ENCODE measurements around the gene LHPP. TPM values are rescaled to one million over a fixed set of nuclear protein-coding genes. Genes with fewer than 3 reads are reported as not detected.

Gene LHPP
- total RNA-seq, 1 donor from 2014 or later, result 18.8 TPM

GRCh38 chr10:124532788-124533187 is 71.2 kb downstream of the LHPP start:
- H3K36me3 Mint-ChIP-seq (ENCODE audit: unreplicated experiment), result no peaks in the 10 kb centered on the region
- TF ChIP-seq CTCF (IDR thresholded peaks at IDR 0.05), result no peak
- no peaks in the 10 kb centered on the region for H3K9me3 Mint-ChIP-seq (ENCODE audit: unreplicated experiment)
- no peak overlapping the region for H3K4me3 Mint-ChIP-seq (ENCODE audit: unreplicated experiment)
- H3K27me3 Mint-ChIP-seq (ENCODE audit: unreplicated experiment), result no peaks in the 10 kb centered on the region
- H3K27ac Mint-ChIP-seq (ENCODE audit: unreplicated experiment), result no peak overlapping the region
- H3K4me1 Mint-ChIP-seq (ENCODE audit: unreplicated experiment), result peaks cover 6% of the 10 kb centered on the region
- no peak for DNase-seq (ENCODE audit: extremely low spot score, unreplicated experiment)

- no peak for TF ChIP-seq CTCF (IDR thresholded peaks at IDR 0.05)
- Mint-ChIP-seq H3K9me3 (ENCODE audit: unreplicated experiment) (no peaks in the 10 kb centered on the region), H3K4me1 (ENCODE audit: unreplicated experiment) (peaks cover 6% of the 10 kb centered on the region), H3K4me3 (ENCODE audit: unreplicated experiment) (no peak overlapping the region), H3K27ac (ENCODE audit: unreplicated experiment) (no peak overlapping the region), H3K36me3 (ENCODE audit: unreplicated experiment) (no peaks in the 10 kb centered on the region), H3K27me3 (ENCODE audit: unreplicated experiment) (no peaks in the 10 kb centered on the region)
- DNase-seq (ENCODE audit: extremely low spot score, unreplicated experiment), result no peak
Observed at GRCh38 chr10:124533266-124533665, 71.6 kb downstream of the LHPP start.

GRCh38 chr10:124534231-124534798 is 72.7 kb downstream of the LHPP start:
- no peak overlapping the region for H3K27ac Mint-ChIP-seq (ENCODE audit: unreplicated experiment)
- DNase-seq (ENCODE audit: extremely low spot score, unreplicated experiment), result no peak
- peaks cover 6% of the 10 kb centered on the region for H3K4me1 Mint-ChIP-seq (ENCODE audit: unreplicated experiment)
- no peaks in the 10 kb centered on the region for H3K27me3 Mint-ChIP-seq (ENCODE audit: unreplicated experiment)
- peak; percentile 44 for TF ChIP-seq CTCF (IDR thresholded peaks at IDR 0.05)
- H3K4me3 Mint-ChIP-seq (ENCODE audit: unreplicated experiment), result no peak overlapping the region
- no peaks in the 10 kb centered on the region for H3K9me3 Mint-ChIP-seq (ENCODE audit: unreplicated experiment)
- no peaks in the 10 kb centered on the region for H3K36me3 Mint-ChIP-seq (ENCODE audit: unreplicated experiment)

GRCh38 chr10:124534826-124535601 is 73.4 kb downstream of the LHPP start:
- Mint-ChIP-seq H3K4me3 (ENCODE audit: unreplicated experiment) (no peak overlapping the region), H3K27me3 (ENCODE audit: unreplicated experiment) (no peaks in the 10 kb centered on the region), H3K36me3 (ENCODE audit: unreplicated experiment) (no peaks in the 10 kb centered on the region), H3K9me3 (ENCODE audit: unreplicated experiment) (no peaks in the 10 kb centered on the region), H3K27ac (ENCODE audit: unreplicated experiment) (no peak overlapping the region), H3K4me1 (ENCODE audit: unreplicated experiment) (peaks cover 6% of the 10 kb centered on the region)
- TF ChIP-seq CTCF (IDR thresholded peaks at IDR 0.05), result no peak
- no peak for DNase-seq (ENCODE audit: extremely low spot score, unreplicated experiment)

GRCh38 chr10:124535731-124536495 is 74.3 kb downstream of the LHPP start:
- TF ChIP-seq CTCF (IDR thresholded peaks at IDR 0.05), result no peak
- no peak for DNase-seq (ENCODE audit: extremely low spot score, unreplicated experiment)
- H3K9me3 Mint-ChIP-seq (ENCODE audit: unreplicated experiment), result no peaks in the 10 kb centered on the region
- no peak overlapping the region for H3K27ac Mint-ChIP-seq (ENCODE audit: unreplicated experiment)
- peaks cover 3% of the 10 kb centered on the region for H3K4me1 Mint-ChIP-seq (ENCODE audit: unreplicated experiment)
- no peaks in the 10 kb centered on the region for H3K36me3 Mint-ChIP-seq (ENCODE audit: unreplicated experiment)
- H3K27me3 Mint-ChIP-seq (ENCODE audit: unreplicated experiment), result no peaks in the 10 kb centered on the region
- H3K4me3 Mint-ChIP-seq (ENCODE audit: unreplicated experiment), result no peak overlapping the region

Data from osteocyte (in vitro differentiated cells).